K562 (cell line): Measurements from ENCODE around the gene PCK1. TPM values are rescaled to one million over a fixed set of nuclear protein-coding genes. Genes with fewer than 3 reads are reported as not detected.
A peak's percentile ranks its signal among the peaks of the same experiment; 100 is the strongest.

Experiments used
- ATAC-seq: fragments of 200-7000 bp; cut with Tn5 transposase; 3 replicates; pipeline ENCODE4 v1.9.1; 2020; ENCODE audit warnings: moderate library complexity
- BruUV-seq: library from RNA; stranded (reverse); fragments of 400-500 nt; replicated peaks from 2 replicates; lab custom pipeline; 2021; lab: Mats Ljungman, UMichigan
- CTCF ChIA-PET: fragments of 300-600 bp; formaldehyde crosslinking; extraction: SDS; loops from one replicate; lab custom pipeline; 2021; ENCODE audit warnings: low intra/inter-chr PET ratio; lab: Yijun Ruan, JAX
- POLR2A ChIA-PET: fragments of 300-600, 350-650 bp; sonication (Branson Sonifier 250); formaldehyde crosslinking; extraction: SDS; loops from one replicate; lab custom pipeline; 2021; ENCODE audit warnings: antibody characterized with exemption, inconsistent platforms; lab: Yijun Ruan, JAX
- DNase-seq, 4 experiments: peaks; one replicate each; pipeline versions ENCODE4 v3.0.0 to v3.0.0-alpha.2; 2011 to 2018; ENCODE audit warnings: low spot score in 3 of 4, mixed read lengths in 3 of 4; ENCODE audit errors: extremely low read depth in 1 of 4
- FAIRE-seq: peaks from 2 replicates; lab custom pipeline; 2011; peaks lifted over from hg19 to GRCh38; lab: Jason Lieb, UNC
- H2AFZ ChIP-seq: 2 replicates; pipeline ENCODE4 v1.6.0; 2011; ENCODE audit warnings: low read depth, low read length, control low read depth, inconsistent platforms
- H3K27ac ChIP-seq: fragments of 200-600 bp; 3 replicates; pipeline ENCODE4 v1.8.0; 2011; ENCODE audit warnings: low read depth, mild to moderate bottlenecking, control low read depth, inconsistent platforms, low read length, moderate library complexity, mixed read lengths; ENCODE audit errors: extremely low read depth
- H3K27me3 ChIP-seq, 2 experiments: fragments of 300-600 bp in 1 of 2; 2 replicates in 1 of 2; 3 replicates in 1 of 2; pipeline versions ENCODE4 v1.6.0 to v1.8.0; 2011; ENCODE audit warnings: inconsistent platforms in 2 of 2, low read length in 2 of 2, mild to moderate bottlenecking in 1 of 2, mixed read lengths in 1 of 2, moderate library complexity in 1 of 2; ENCODE audit not compliant: control insufficient read depth in 2 of 2, insufficient read depth in 2 of 2
- H3K36me3 ChIP-seq: fragments of 300-600 bp; 3 replicates; pipeline ENCODE4 v1.8.0; 2011; ENCODE audit warnings: mild to moderate bottlenecking, low read length, inconsistent platforms; ENCODE audit not compliant: control insufficient read depth, insufficient read depth
- H3K4me1 ChIP-seq, 2 experiments: fragments of 200-600 bp in 1 of 2; replicated peaks in 1 of 2; 2 replicates in 1 of 2; 3 replicates in 1 of 2; pipeline versions ENCODE4 v1.5.1 to v1.8.0; 2011; ENCODE audit warnings: inconsistent platforms in 2 of 2, low read length in 2 of 2, mild to moderate bottlenecking in 1 of 2, mixed read lengths in 1 of 2, moderate library complexity in 1 of 2; ENCODE audit not compliant: control insufficient read depth in 2 of 2, insufficient read depth in 2 of 2
- H3K4me2 ChIP-seq: 2 replicates; pipeline ENCODE4 v1.6.1; 2011; ENCODE audit warnings: low read length, control low read depth, inconsistent platforms, mixed read lengths; ENCODE audit not compliant: insufficient read depth
- H3K4me3 ChIP-seq: fragments of 200-600 bp; sonication (generic), shearing (Covaris generic); 2 replicates; pipeline ENCODE4 v1.5.1; 2016; ENCODE audit warnings: control low read depth, inconsistent platforms
- H3K79me2 ChIP-seq: fragments of 200-600 bp; 3 replicates; pipeline ENCODE4 v1.8.0; 2011; ENCODE audit warnings: low read length, inconsistent platforms; ENCODE audit not compliant: control insufficient read depth, insufficient read depth
- H3K9ac ChIP-seq, 2 experiments: 2 replicates each; pipeline versions ENCODE4 v1.6.0 to v1.6.1; 2011; ENCODE audit warnings: low read depth in 2 of 2, low read length in 2 of 2, control low read depth in 1 of 2, inconsistent platforms in 1 of 2, mild to moderate bottlenecking in 1 of 2, mixed read lengths in 1 of 2; ENCODE audit not compliant: insufficient read depth in 1 of 2
- H3K9me1 ChIP-seq: one replicate; pipeline ENCODE4 v1.6.0; 2011; ENCODE audit warnings: inconsistent platforms, mild to moderate bottlenecking, low read length, moderate library complexity; ENCODE audit not compliant: control insufficient read depth, insufficient read depth
- H3K9me3 ChIP-seq: replicated peaks from 2 replicates; pipeline ENCODE4 v1.5.1; 2011; ENCODE audit warnings: low read depth, low read length, inconsistent platforms; ENCODE audit not compliant: control insufficient read depth, insufficient read depth
- H4K20me1 ChIP-seq: replicated peaks from 2 replicates; pipeline ENCODE4 v1.6.1; 2011; ENCODE audit warnings: low read length, inconsistent platforms, mixed read lengths; ENCODE audit not compliant: control insufficient read depth, insufficient read depth
- ARID3A ChIP-seq: IDR thresholded peaks from 2 replicates; pipeline ENCODE4 v1.6.1; 2012; ENCODE audit warnings: low read depth, low read length, improper control_type of control experiment, borderline replicate concordance
- ASH1L ChIP-seq: fragments of 450-650 bp; IDR thresholded peaks from 2 replicates; pipeline ENCODE4 v1.6.1; 2018; ENCODE audit warnings: borderline replicate concordance, mild to moderate bottlenecking, low read depth; ENCODE audit not compliant: partially characterized antibody
- EP300 ChIP-seq: IDR thresholded peaks from 2 replicates; pipeline ENCODE4 v1.6.1; 2012; ENCODE audit warnings: low read length, improper control_type of control experiment
- FOXJ2 ChIP-seq: fragments of 200-800 bp; sonication (Bioruptor generic); IDR thresholded peaks from 2 replicates; pipeline ENCODE4 v1.6.1; 2016; ENCODE audit warnings: missing genetic modification characterization, missing compliant biosample characterization
- FOXM1 ChIP-seq, 2 experiments: fragments of 450-650 bp in 1 of 2; sonication (generic) in 1 of 2; formaldehyde crosslinking in 1 of 2; IDR thresholded peaks; 2 replicates each; pipeline versions ENCODE4 v1.6.1 to v1.9.0; 2017 to 2022; ENCODE audit warnings: low read depth in 2 of 2, mild to moderate bottlenecking in 2 of 2, missing genetic modification reagents in 1 of 2, moderate library complexity in 1 of 2
- HNRNPK ChIP-seq: fragments of 200-400 bp; formaldehyde crosslinking; IDR thresholded peaks from one replicate; pipeline ENCODE4 v1.6.1; 2018; ENCODE audit warnings: mild to moderate bottlenecking, low read depth, low read length; ENCODE audit not compliant: poor library complexity, severe bottlenecking
- MAFG ChIP-seq: fragments of 450-650 bp; conservative IDR thresholded peaks from 2 replicates; pipeline ENCODE4 v1.6.1; 2016; ENCODE audit warnings: missing genetic modification characterization, missing compliant biosample characterization
- MCM3 ChIP-seq: fragments of 450-650 bp; IDR thresholded peaks from 2 replicates; pipeline ENCODE4 v1.6.1; 2016
- SMARCA5 ChIP-seq: fragments of 450-650 bp; IDR thresholded peaks from 2 replicates; pipeline ENCODE4 v1.6.1; 2016
- TEAD2 ChIP-seq: fragments of 450-650 bp; IDR thresholded peaks from 2 replicates; pipeline ENCODE4 v1.6.1; 2016; ENCODE audit warnings: missing genetic modification characterization, control low read depth, missing compliant biosample characterization
- TOE1 ChIP-seq, 2 experiments: fragments of 450-650 bp in 1 of 2; sonication (generic) in 1 of 2; formaldehyde crosslinking in 1 of 2; IDR thresholded peaks; 2 replicates each; pipeline versions ENCODE4 v1.7.1 to v1.8.0; 2016 to 2022; ENCODE audit warnings: borderline replicate concordance in 2 of 2, mild to moderate bottlenecking in 2 of 2, antibody characterized with exemption in 1 of 2, inconsistent platforms in 1 of 2, low read depth in 1 of 2, missing genetic modification reagents in 1 of 2, moderate library complexity in 1 of 2
- ZNF586 ChIP-seq: fragments of 450-650 bp; formaldehyde crosslinking; conservative IDR thresholded peaks from 2 replicates; pipeline ENCODE4 v1.4.0; 2020; ENCODE audit warnings: mild to moderate bottlenecking, moderate library complexity
- WGBS: fragments of 100-300 bp; shearing (Covaris generic); methylation state at CpG from one replicate; pipeline ENCODE4 v1.1.6; 2016; ENCODE audit warnings: low coverage, mixed read lengths; ENCODE audit not compliant: insufficient coverage; ENCODE audit errors: missing lambda C conversion rate; 5-methylcytosine and 5-hydroxymethylcytosine counted together
- in situ Hi-C: fragments of 300-500 bp; cut with MboI; formaldehyde crosslinking; loops from 4 replicates; pipeline ENCODE4 v1.15.0; 2018; ENCODE audit warnings: inconsistent platforms, mixed read lengths
- intact Hi-C: fragments of 100-400 bp; cut with micrococcal nuclease; formaldehyde crosslinking; loops from 2 replicates; pipeline ENCODE4 v1.14.2; 2022
- polyA plus RNA-seq, 8 experiments: library from polyadenylated mRNA; depleted of rRNA in 4 of 8; stranded (reverse) in 5 of 8; unstranded in 3 of 8; fragments of >200 nt; fragmentation: Nextera tagmentation in 2 of 8; fragmentation: Illumina TruSeq in 1 of 8; extraction: Ambion mirVana in 2 of 8; extraction: Trizol in 1 of 8; gene quantifications; 2 replicates each; pipeline versions ENCODE4 v1.2.1 to v1.2.3, GENCODE V29; 2011 to 2014; ENCODE audit warnings: inconsistent platforms in 1 of 8, missing spikeins in 1 of 8
- total RNA-seq, 7 experiments: library from RNA; depleted of rRNA in 6 of 7; stranded (reverse); fragments of >200 nt in 6 of 7; fragmentation: Illumina TruSeq in 2 of 7; extraction: Trizol in 2 of 7; gene quantifications; 2 replicates each; pipeline versions ENCODE4 v1.2.1 to v1.2.3, GENCODE V29; 2011 to 2021; ENCODE audit warnings: low replicate concordance in 1 of 7
- TF ChIP-seq, protein P1 (sequence below), 2 experiments: IDR thresholded peaks; 2 replicates each; pipeline ENCODE4 v1.6.1; 2011; ENCODE audit warnings: borderline replicate concordance in 1 of 2, control low read depth in 1 of 2, low read depth in 1 of 2, low read length in 1 of 2, mild to moderate bottlenecking in 1 of 2, mixed read lengths in 1 of 2, moderate library complexity in 1 of 2; ENCODE audit not compliant: insufficient read depth in 1 of 2, insufficient read length in 1 of 2, poor library complexity in 1 of 2, severe bottlenecking in 1 of 2; ENCODE audit errors: extremely low read depth in 1 of 2
- TF ChIP-seq, protein P2 (sequence below): sonication (generic); formaldehyde crosslinking; IDR thresholded peaks from 2 replicates; pipeline ENCODE4 v1.8.0; 2022; ENCODE audit warnings: missing genetic modification reagents, mild to moderate bottlenecking, moderate library complexity, borderline replicate concordance
- TF ChIP-seq, protein P3 (sequence below): fragments of 450-650 bp; formaldehyde crosslinking; IDR thresholded peaks from 2 replicates; pipeline ENCODE4 v1.4.0; 2022; ENCODE audit warnings: missing genetic modification characterization

The PCK1 gene
- total and polyA plus RNA-seq, 9 of the 15 experiments (the other 6 are each of a cell fraction or from before 2014, with no cell fraction given): 0.05 to 0.73 (median 0.15) TPM

DNA sequence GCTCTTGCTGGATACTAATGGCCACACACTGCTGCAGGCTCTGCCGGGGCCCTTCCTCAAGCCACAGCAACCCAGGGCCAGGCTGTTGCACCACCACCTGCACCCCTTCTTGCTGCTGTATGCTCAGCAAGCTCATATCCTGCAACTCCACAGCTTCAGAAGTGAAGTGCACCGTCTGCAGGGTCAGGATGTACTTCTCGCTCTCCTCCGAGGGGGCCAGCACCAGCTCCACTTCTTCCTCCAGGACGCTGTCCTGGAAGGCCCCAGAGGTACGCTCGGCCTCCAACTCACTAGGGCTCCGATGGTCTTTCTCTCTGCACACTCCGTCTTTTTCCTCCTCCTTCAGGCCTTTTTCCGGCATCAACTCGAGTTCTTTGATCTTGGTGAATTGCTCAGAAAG, 37.1 kb upstream of the PCK1 start:
- in situ Hi-C loops: loop anchor here (10.0 kb wide), 1 partner anchor 681 kb away; no protein-coding TSS in a partner anchor
- H3K79me2 ChIP-seq: peaks cover 59% of the 10 kb centered on the region
- intact Hi-C loops: loop anchor here (5.0 kb wide), 1 partner anchor 416 kb away; no protein-coding TSS in a partner anchor
- peaks cover 52% of the 10 kb centered on the region for H3K36me3 ChIP-seq
- DNase-seq: peak in 3 of 4 experiments; percentile 15 to 67 (median 38)
- no peaks in the 10 kb centered on the region for H3K9me3 ChIP-seq
- peak overlapping the region; percentile 93 to 96 for H3K9ac ChIP-seq
- no TSS peak for BruUV-seq
- ChIA-PET POLR2A (interaction anchor here (0.6 to 1.8 kb wide), 6 partner anchors 13 to 133 kb away, joined by 3 to 6 read pairs (median 4); no protein-coding TSS in a partner anchor), CTCF (interaction anchor here (4.9 kb wide), 1 partner anchor 70 kb away, joined by 103 read pairs; no protein-coding TSS in a partner anchor)
- WGBS: 3% methylated on average over 7 of the region's 11 CpGs
- peak; percentile 23 for FAIRE-seq
- peak overlapping the region; percentile 95 for H3K4me2 ChIP-seq
- peak overlapping the region; percentile 59 for H3K4me3 ChIP-seq
- H2AFZ ChIP-seq: peak overlapping the region; percentile 48
- H4K20me1 ChIP-seq: 0 out of 2 replicates have a peak, but pooled peaks cover 9% of the 10 kb centered on the region
- ATAC-seq: peak; percentile 37
- no peaks in the 10 kb centered on the region for H3K9me1 ChIP-seq
- peaks cover 27 to 32% of the 10 kb centered on the region in 2 experiments; a peak in 4 of 5 replicates for H3K4me1 ChIP-seq
- peak overlapping the region; percentile 93 for H3K27ac ChIP-seq
- H3K27me3 ChIP-seq: no peaks in the 10 kb centered on the region
- TF ChIP-seq TOE1 (IDR thresholded peaks at IDR 0.05; ENCODE audit: borderline replicate concordance) (0 out of 2 replicates have a peak, but pooled peaks have one; percentile 37), TOE1 (CRISPR knock-in tag; IDR thresholded peaks at IDR 0.05; ENCODE audit: borderline replicate concordance, low read depth) (no peak), ASH1L (no peak), EP300 (no peak), MCM3 (no peak), ARID3A (no peak), ZNF586 (CRISPR knock-in tag) (no peak), FOXM1 (IDR thresholded peaks at IDR 0.05; ENCODE audit: low read depth) (no peak), FOXM1 (CRISPR knock-in tag; IDR thresholded peaks at IDR 0.05; ENCODE audit: low read depth) (no peak), HNRNPK (no peak), SMARCA5 (no peak), FOXJ2 (no peak), TEAD2 (tag) (no peak), MAFG (tag) (no peak)
- TF ChIP-seq, protein P1, sequence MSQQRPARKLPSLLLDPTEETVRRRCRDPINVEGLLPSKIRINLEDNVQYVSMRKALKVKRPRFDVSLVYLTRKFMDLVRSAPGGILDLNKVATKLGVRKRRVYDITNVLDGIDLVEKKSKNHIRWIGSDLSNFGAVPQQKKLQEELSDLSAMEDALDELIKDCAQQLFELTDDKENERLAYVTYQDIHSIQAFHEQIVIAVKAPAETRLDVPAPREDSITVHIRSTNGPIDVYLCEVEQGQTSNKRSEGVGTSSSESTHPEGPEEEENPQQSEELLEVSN (IDR thresholded peaks at IDR 0.05; ENCODE audit: borderline replicate concordance in 1 of 2, extremely low read depth in 1 of 2, insufficient read depth in 1 of 2, insufficient read length in 1 of 2, low read depth in 1 of 2, low read length in 1 of 2, poor library complexity in 1 of 2, severe bottlenecking in 1 of 2): no peak
- TF ChIP-seq, protein P2, sequence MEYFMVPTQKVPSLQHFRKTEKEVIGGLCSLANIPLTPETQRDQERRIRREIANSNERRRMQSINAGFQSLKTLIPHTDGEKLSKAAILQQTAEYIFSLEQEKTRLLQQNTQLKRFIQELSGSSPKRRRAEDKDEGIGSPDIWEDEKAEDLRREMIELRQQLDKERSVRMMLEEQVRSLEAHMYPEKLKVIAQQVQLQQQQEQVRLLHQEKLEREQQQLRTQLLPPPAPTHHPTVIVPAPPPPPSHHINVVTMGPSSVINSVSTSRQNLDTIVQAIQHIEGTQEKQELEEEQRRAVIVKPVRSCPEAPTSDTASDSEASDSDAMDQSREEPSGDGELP (CRISPR knock-in tag): peak; percentile 42; the same call in 1 of the 2 replicates
- TF ChIP-seq, protein P3, sequence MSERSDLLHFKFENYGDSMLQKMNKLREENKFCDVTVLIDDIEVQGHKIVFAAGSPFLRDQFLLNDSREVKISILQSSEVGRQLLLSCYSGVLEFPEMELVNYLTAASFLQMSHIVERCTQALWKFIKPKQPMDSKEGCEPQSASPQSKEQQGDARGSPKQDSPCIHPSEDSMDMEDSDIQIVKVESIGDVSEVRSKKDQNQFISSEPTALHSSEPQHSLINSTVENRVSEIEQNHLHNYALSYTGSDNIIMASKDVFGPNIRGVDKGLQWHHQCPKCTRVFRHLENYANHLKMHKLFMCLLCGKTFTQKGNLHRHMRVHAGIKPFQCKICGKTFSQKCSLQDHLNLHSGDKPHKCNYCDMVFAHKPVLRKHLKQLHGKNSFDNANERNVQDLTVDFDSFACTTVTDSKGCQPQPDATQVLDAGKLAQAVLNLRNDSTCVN: no peak
